HEK293 (cell line): ENCODE data around the gene ZNF785.

Experiments
- CTCF ChIA-PET: fragments of 350-600 bp; formaldehyde crosslinking; extraction: SDS; loops from one replicate; lab custom pipeline; 2021; ENCODE audit warnings: antibody characterized with exemption; lab: Yijun Ruan, JAX
- POLR2A ChIA-PET: fragments of 300-600 bp; formaldehyde crosslinking; extraction: SDS; loops from one replicate; lab custom pipeline; 2020; ENCODE audit warnings: antibody characterized with exemption, inconsistent platforms; lab: Yijun Ruan, JAX
- H3K27ac ChIP-seq: fragments of 200-500 bp; sonication (Bioruptor generic); 2 replicates; pipeline ENCODE4 v1.5.1; 2014; ENCODE audit warnings: low read depth, low read length, control low read depth, inconsistent platforms; ENCODE audit errors: extremely low read depth
- H3K36me3 ChIP-seq, 2 experiments: fragments of 200-500 bp in 1 of 2; sonication (Bioruptor generic) in 1 of 2; 1 replicate in 1 of 2; 2 replicates in 1 of 2; pipeline ENCODE4 v1.5.1; 2014 to 2017; ENCODE audit warnings: inconsistent platforms in 2 of 2, low read length in 2 of 2; ENCODE audit not compliant: control insufficient read depth in 2 of 2, insufficient read depth in 1 of 2
- H3K4me1 ChIP-seq: fragments of 200-500 bp; sonication (Bioruptor generic); 2 replicates; pipeline ENCODE4 v1.5.1; 2014; ENCODE audit warnings: mild to moderate bottlenecking, low read length, inconsistent platforms; ENCODE audit not compliant: control insufficient read depth, insufficient read depth
- H3K4me3 ChIP-seq: 2 replicates; pipeline ENCODE4 v1.5.1; 2011; ENCODE audit warnings: low read depth, mild to moderate bottlenecking, control low read depth, low read length, moderate library complexity
- H3K9me3 ChIP-seq: fragments of 200-500 bp; sonication (Bioruptor generic); 2 replicates; pipeline ENCODE4 v1.5.1; 2014; ENCODE audit warnings: low read depth, low read length, inconsistent platforms; ENCODE audit not compliant: control insufficient read depth, insufficient read depth
- EGR2 ChIP-seq: fragments of 450-650 bp; formaldehyde crosslinking; IDR thresholded peaks from 2 replicates; pipeline ENCODE4 v1.5.1; 2016; ENCODE audit warnings: low read depth, missing biosample characterization, missing genetic modification characterization
- PRDM1 ChIP-seq: fragments of 450-650 bp; formaldehyde crosslinking; IDR thresholded peaks from 2 replicates; pipeline ENCODE4; 2016; ENCODE audit warnings: missing biosample characterization, missing genetic modification characterization
- ZBTB21 ChIP-seq: fragments of 450-650 bp; formaldehyde crosslinking; IDR thresholded peaks from 2 replicates; pipeline ENCODE4 v1.5.1; 2017; ENCODE audit warnings: missing biosample characterization, missing genetic modification characterization
- ZEB2 ChIP-seq: fragments of 450-650 bp; formaldehyde crosslinking; IDR thresholded peaks from 2 replicates; pipeline ENCODE4 v1.5.1; 2016; ENCODE audit warnings: missing biosample characterization, missing genetic modification characterization
- ZFHX2 ChIP-seq: fragments of 450-650 bp; formaldehyde crosslinking; conservative IDR thresholded peaks from 2 replicates; pipeline ENCODE4 v1.5.1; 2016; ENCODE audit warnings: missing biosample characterization, missing genetic modification characterization
- ZNF112 ChIP-seq: fragments of 450-650 bp; formaldehyde crosslinking; IDR thresholded peaks from 2 replicates; pipeline ENCODE4 v1.5.0; 2017; ENCODE audit warnings: missing biosample characterization, missing genetic modification characterization
- ZNF350 ChIP-seq: fragments of 450-650 bp; formaldehyde crosslinking; IDR thresholded peaks from 2 replicates; pipeline ENCODE4 v1.5.0; 2017; ENCODE audit warnings: missing biosample characterization, mild to moderate bottlenecking, missing genetic modification characterization
- ZNF398 ChIP-seq: fragments of 450-650 bp; formaldehyde crosslinking; IDR thresholded peaks from 2 replicates; pipeline ENCODE4 v1.5.1; 2017; ENCODE audit warnings: missing biosample characterization, missing genetic modification characterization
- ZNF416 ChIP-seq: fragments of 450-650 bp; formaldehyde crosslinking; IDR thresholded peaks from 2 replicates; pipeline ENCODE4 v1.5.1; 2016; ENCODE audit warnings: missing biosample characterization, missing genetic modification characterization
- ZNF521 ChIP-seq: fragments of 450-650 bp; formaldehyde crosslinking; IDR thresholded peaks from 2 replicates; pipeline ENCODE4 v1.5.1; 2017; ENCODE audit warnings: missing biosample characterization, mild to moderate bottlenecking, missing genetic modification characterization
- ZNF600 ChIP-seq: fragments of 450-650 bp; formaldehyde crosslinking; IDR thresholded peaks from 2 replicates; pipeline ENCODE4 v1.5.1; 2016; ENCODE audit warnings: missing biosample characterization, missing genetic modification characterization
- ZNF670 ChIP-seq: fragments of 450-650 bp; formaldehyde crosslinking; IDR thresholded peaks from 2 replicates; pipeline ENCODE4 v1.5.1; 2016; ENCODE audit warnings: missing biosample characterization, missing genetic modification characterization, low read depth
- TF ChIP-seq, protein P1 (sequence below): fragments of 450-650 bp; formaldehyde crosslinking; IDR thresholded peaks from 2 replicates; pipeline ENCODE4 v1.5.1; 2016; ENCODE audit warnings: missing biosample characterization, missing genetic modification characterization
- TF ChIP-seq, protein P2 (sequence below): fragments of 450-650 bp; formaldehyde crosslinking; IDR thresholded peaks from 2 replicates; pipeline ENCODE4 v1.5.1; 2016; ENCODE audit warnings: missing biosample characterization, missing genetic modification characterization
- TF ChIP-seq, protein P3 (sequence below): fragments of 450-650 bp; formaldehyde crosslinking; IDR thresholded peaks from 2 replicates; pipeline ENCODE4 v1.5.1; 2016; ENCODE audit warnings: missing biosample characterization, missing genetic modification characterization

Gene ZNF785

GRCh38 chr16:30548416-30549253 is 36.9 kb downstream of the ZNF785 start (continued):
- TF ChIP-seq, protein P1, sequence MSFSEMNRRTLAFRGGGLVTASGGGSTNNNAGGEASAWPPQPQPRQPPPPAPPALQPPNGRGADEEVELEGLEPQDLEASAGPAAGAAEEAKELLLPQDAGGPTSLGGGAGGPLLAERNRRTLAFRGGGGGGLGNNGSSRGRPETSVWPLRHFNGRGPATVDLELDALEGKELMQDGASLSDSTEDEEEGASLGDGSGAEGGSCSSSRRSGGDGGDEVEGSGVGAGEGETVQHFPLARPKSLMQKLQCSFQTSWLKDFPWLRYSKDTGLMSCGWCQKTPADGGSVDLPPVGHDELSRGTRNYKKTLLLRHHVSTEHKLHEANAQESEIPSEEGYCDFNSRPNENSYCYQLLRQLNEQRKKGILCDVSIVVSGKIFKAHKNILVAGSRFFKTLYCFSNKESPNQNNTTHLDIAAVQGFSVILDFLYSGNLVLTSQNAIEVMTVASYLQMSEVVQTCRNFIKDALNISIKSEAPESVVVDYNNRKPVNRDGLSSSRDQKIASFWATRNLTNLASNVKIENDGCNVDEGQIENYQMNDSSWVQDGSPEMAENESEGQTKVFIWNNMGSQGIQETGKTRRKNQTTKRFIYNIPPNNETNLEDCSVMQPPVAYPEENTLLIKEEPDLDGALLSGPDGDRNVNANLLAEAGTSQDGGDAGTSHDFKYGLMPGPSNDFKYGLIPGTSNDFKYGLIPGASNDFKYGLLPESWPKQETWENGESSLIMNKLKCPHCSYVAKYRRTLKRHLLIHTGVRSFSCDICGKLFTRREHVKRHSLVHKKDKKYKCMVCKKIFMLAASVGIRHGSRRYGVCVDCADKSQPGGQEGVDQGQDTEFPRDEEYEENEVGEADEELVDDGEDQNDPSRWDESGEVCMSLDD (tag by site-specific recombination) = no peak
- 0 out of 2 replicates have a peak, but pooled peaks have one; percentile 27 for TF ChIP-seq ZEB2 (tag by site-specific recombination)
- TF ChIP-seq, protein P2, sequence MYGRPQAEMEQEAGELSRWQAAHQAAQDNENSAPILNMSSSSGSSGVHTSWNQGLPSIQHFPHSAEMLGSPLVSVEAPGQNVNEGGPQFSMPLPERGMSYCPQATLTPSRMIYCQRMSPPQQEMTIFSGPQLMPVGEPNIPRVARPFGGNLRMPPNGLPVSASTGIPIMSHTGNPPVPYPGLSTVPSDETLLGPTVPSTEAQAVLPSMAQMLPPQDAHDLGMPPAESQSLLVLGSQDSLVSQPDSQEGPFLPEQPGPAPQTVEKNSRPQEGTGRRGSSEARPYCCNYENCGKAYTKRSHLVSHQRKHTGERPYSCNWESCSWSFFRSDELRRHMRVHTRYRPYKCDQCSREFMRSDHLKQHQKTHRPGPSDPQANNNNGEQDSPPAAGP (tag by site-specific recombination) = no peak
- no peak for TF ChIP-seq ZNF112 (tag by site-specific recombination)
- no peak for TF ChIP-seq ZNF416 (tag by site-specific recombination)
- TF ChIP-seq ZNF350 (tag by site-specific recombination) = no peak
- peak; percentile 76 for TF ChIP-seq EGR2
- TF ChIP-seq ZNF398 (tag by site-specific recombination) = peak; percentile 48; the same call in 1 of the 2 replicates

GRCh38 chr16:30546115-30546514 is 39.4 kb downstream of the ZNF785 start:
- Histone ChIP-seq H3K4me1 (peaks cover 17% of the 10 kb centered on the region), H3K36me3 (no peaks in the 10 kb centered on the region), H3K4me3 (no peak overlapping the region), H3K27ac (no peak overlapping the region), H3K9me3 (no peaks in the 10 kb centered on the region)
- POLR2A ChIA-PET = interaction anchor here (0.6 kb wide), 1 partner anchor 148 kb away, joined by 6 read pairs; no protein-coding TSS in a partner anchor
- CTCF ChIA-PET = interaction anchor here (1.6 kb wide), 1 partner anchor 70 kb away, joined by 4 read pairs; no protein-coding TSS in a partner anchor
- TF ChIP-seq ZNF670 (tag by site-specific recombination) (no peak), ZNF600 (tag by site-specific recombination) (0 out of 2 replicates have a peak, but pooled peaks have one; percentile 36)

DNA sequence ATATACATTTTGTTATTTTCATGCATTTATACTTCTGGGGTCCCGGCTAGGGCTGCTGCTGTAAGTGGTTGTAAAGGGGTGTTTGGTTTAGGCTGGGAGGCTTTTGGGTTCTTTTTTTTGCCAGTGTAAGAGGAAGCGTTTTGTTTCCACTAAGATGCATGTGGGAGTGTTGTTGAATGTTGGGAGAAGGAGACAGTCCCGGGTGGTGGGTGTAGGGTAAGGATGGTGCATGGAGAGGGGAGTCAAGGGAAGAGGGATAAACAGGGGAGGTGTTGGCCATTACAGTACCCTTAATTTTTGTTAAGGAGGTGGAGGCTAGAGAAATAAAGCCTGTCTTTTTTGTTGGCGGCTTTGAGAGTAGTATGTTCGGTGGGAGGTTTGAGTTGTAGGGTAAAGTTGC is 42.4 kb downstream of the ZNF785 start:
- Histone ChIP-seq H3K36me3 (no peaks in the 10 kb centered on the region), H3K9me3 (no peaks in the 10 kb centered on the region), H3K4me3 (no peak overlapping the region), H3K27ac (no peak overlapping the region), H3K4me1 (peaks cover 6% of the 10 kb centered on the region; the same call in 1 of the 2 replicates)
- no peak for TF ChIP-seq PRDM1 (tag by site-specific recombination)
- TF ChIP-seq, protein P3, sequence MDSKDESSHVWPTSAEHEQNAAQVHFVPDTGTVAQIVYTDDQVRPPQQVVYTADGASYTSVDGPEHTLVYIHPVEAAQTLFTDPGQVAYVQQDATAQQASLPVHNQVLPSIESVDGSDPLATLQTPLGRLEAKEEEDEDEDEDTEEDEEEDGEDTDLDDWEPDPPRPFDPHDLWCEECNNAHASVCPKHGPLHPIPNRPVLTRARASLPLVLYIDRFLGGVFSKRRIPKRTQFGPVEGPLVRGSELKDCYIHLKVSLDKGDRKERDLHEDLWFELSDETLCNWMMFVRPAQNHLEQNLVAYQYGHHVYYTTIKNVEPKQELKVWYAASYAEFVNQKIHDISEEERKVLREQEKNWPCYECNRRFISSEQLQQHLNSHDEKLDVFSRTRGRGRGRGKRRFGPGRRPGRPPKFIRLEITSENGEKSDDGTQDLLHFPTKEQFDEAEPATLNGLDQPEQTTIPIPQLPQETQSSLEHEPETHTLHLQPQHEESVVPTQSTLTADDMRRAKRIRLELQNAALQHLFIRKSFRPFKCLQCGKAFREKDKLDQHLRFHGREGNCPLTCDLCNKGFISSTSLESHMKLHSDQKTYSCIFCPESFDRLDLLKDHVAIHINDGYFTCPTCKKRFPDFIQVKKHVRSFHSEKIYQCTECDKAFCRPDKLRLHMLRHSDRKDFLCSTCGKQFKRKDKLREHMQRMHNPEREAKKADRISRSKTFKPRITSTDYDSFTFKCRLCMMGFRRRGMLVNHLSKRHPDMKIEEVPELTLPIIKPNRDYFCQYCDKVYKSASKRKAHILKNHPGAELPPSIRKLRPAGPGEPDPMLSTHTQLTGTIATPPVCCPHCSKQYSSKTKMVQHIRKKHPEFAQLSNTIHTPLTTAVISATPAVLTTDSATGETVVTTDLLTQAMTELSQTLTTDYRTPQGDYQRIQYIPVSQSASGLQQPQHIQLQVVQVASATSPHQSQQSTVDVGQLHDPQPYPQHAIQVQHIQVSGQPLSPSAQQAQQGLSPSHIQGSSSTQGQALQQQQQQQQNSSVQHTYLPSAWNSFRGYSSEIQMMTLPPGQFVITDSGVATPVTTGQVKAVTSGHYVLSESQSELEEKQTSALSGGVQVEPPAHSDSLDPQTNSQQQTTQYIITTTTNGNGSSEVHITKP (tag by site-specific recombination) = no peak
- TF ChIP-seq ZBTB21 (tag by site-specific recombination) = 0 out of 2 replicates have a peak, but pooled peaks have one; percentile 9
- TF ChIP-seq ZFHX2 (tag by site-specific recombination) = peak; percentile 78
- peak; percentile 89 for TF ChIP-seq EGR2
- no peak for TF ChIP-seq ZNF521
- ChIA-PET POLR2A (interaction anchor here (0.7 kb wide), 1 partner anchor 11 kb away, joined by 5 read pairs; no protein-coding TSS in a partner anchor), CTCF (interaction anchor here (0.6 to 0.7 kb wide), 2 partner anchors 15 to 501 kb away, joined by 3 read pairs; partner anchors contain the start of gene ZNF764)
